Heart left ventricle (tissue), 13 donors: ENCODE results near the gene ADAMTS7.
"Not testable (repeated sequence)": the region's sequence is repeated elsewhere in the genome, so short reads cannot be mapped to it uniquely, and the experiment has no call there.

Source experiments
- CTCF ChIP-seq, 12 donors: fragments of 200-600 bp; sonication (generic) in 4 of 12; IDR thresholded peaks; one replicate each; pipeline versions ENCODE4 v1.5.0 to v1.8.0; 2018 to 2022; ENCODE audit warnings: antibody characterized with exemption in 12 of 12, mild to moderate bottlenecking in 5 of 12
- POLR2A ChIP-seq, 2 donors: fragments of 450-650 bp; IDR thresholded peaks; one replicate each; pipeline ENCODE4 v1.6.1; 2017; ENCODE audit warnings: antibody characterized with exemption in 2 of 2, mild to moderate bottlenecking in 2 of 2, moderate library complexity in 2 of 2
- donor health status: ischemic (EF 13 %, LVEDD 7.1; RV severe dilation, severe dysfunction).
- donor health status: DM: no; HTN: yes; CAD: no.
- donor health status: DM: no; HTN: no; CAD: no.
- donor health status: ischemic (EF 25% LVEDD 6.9; RV normal size, moderate dysfunction).
- donor health status: ischemic (EF 25% LVEDD 5.7; RV mildly dilated, moderate dysfunction).
- donor health status: ischemic (EF 35%, LVEDD 5.7; RV mildly dilated, moderate dysfunction).
- donor health status: nonischemic (EF 11% LVEDD 7.7; RV severe dilation, severe dysfunction).
- donor health status: DM: yes; HTN: yes; CAD: no.
- donor health status: PGD.
- donor health status: ischemic (EF 29% LVEDD 5.4; RV normal size, mild dysfunction).
- donor health status: nonischemic (EF 23%, LVEDD 6.1; RV moderate dilation, normal function).

- TF ChIP-seq CTCF, POLR2A (IDR thresholded peaks at IDR 0.05): not testable (repeated sequence)
These were observed 69.6 kb downstream of the ADAMTS7 start for GRCh38 chr15:78741674-78742073.
